ENCODE measurements around the gene ZFP1. TPM values are rescaled to one million over a fixed set of nuclear protein-coding genes. Genes with fewer than 3 reads are reported as not detected.

Gene ZFP1
- total and polyA plus RNA-seq, 2 of the 4 experiments (the other 2 are of a cell fraction): 3.8 to 16.0 TPM

GRCh38 chr16:75216576-75216975 lies 68.3 kb downstream of the ZFP1 start:
- H3K14ac ChIP-seq (replicated peaks; ENCODE audit: low read depth, low read length): no peak overlapping the region
- H4K91ac ChIP-seq (ENCODE audit: insufficient read depth, low read depth, low read length): no peak overlapping the region
- POLR2A ChIA-PET (ENCODE audit: unreplicated experiment): interaction anchor here (0.5 kb wide), 1 partner anchor 87 kb away, joined by 5 read pairs; no protein-coding TSS in a partner anchor
- H2AK5ac ChIP-seq (ENCODE audit: low read depth, low read length): no peak overlapping the region
- no peak overlapping the region for H4K5ac ChIP-seq (ENCODE audit: low read depth, low read length)
- H2BK20ac ChIP-seq (ENCODE audit: low read depth, low read length): no peak overlapping the region
- no peak overlapping the region for H3K4ac ChIP-seq (ENCODE audit: low read depth, low read length)
- H3K4me2 ChIP-seq (ENCODE audit: low read depth, low read length): no peak overlapping the region
- no peaks in the 10 kb centered on the region for H3K4me1 ChIP-seq (ENCODE audit: control insufficient read depth, insufficient read depth, low read length)
- in situ Hi-C loops (cut with MboI; ENCODE audit: low sequenced_read_pairs) (loop anchor here (25.0 kb wide), 2 partner anchors 371 to 546 kb away; no protein-coding TSS in a partner anchor), intact Hi-C loops (cut with micrococcal nuclease) (no loop called here), dilution Hi-C loops (cut with HindIII; ENCODE audit: low sequenced_read_pairs, unreplicated experiment) (no loop called here)
- ATAC-seq (ENCODE audit: low read depth) (no peak), DNase-seq (no peak)
- no peak overlapping the region for H2BK120ac ChIP-seq (ENCODE audit: low read depth, low read length)
- H3K4me3 ChIP-seq (ENCODE audit: insufficient read depth, low read depth, low read length): no peak overlapping the region
- H3K9me3 ChIP-seq (ENCODE audit: control insufficient read depth, insufficient read depth, low read length): no peaks in the 10 kb centered on the region
- H3K9me1 ChIP-seq (ENCODE audit: insufficient read depth, low read length): no peaks in the 10 kb centered on the region
- H3K18ac ChIP-seq (ENCODE audit: low read depth, low read length): no peak overlapping the region
- H2AK9ac ChIP-seq (replicated peaks; ENCODE audit: low read depth, low read length, poor library complexity): no peak overlapping the region
- H3K56ac ChIP-seq (ENCODE audit: extremely low read depth, insufficient read depth, low read length): no peak overlapping the region
- no peaks in the 10 kb centered on the region for H3K36me3 ChIP-seq (ENCODE audit: control insufficient read depth, insufficient read depth, low read length)
- 0 out of 2 replicates have a peak, but pooled peaks cover 4% of the 10 kb centered on the region for H3K27me3 ChIP-seq (ENCODE audit: control insufficient read depth, insufficient read depth, low read length)
- H3K79me1 ChIP-seq (ENCODE audit: low read depth in 1 of 2, low read length in 2 of 2): no peaks in the 10 kb centered on the region
- H2AFZ ChIP-seq (replicated peaks; ENCODE audit: low read length, poor library complexity): no peak overlapping the region
- H4K8ac ChIP-seq (ENCODE audit: low read depth in 2 of 2, low read length in 2 of 2): no peak overlapping the region
- no TSS peak for BruUV-seq (replicated peaks)
- no peaks in the 10 kb centered on the region for H4K20me1 ChIP-seq (ENCODE audit: insufficient read depth, low read length)
- CTCF ChIA-PET: no interaction called here
- H2BK5ac ChIP-seq (ENCODE audit: low read depth, low read length, poor library complexity, severe bottlenecking): no peak overlapping the region
- H2BK15ac ChIP-seq (ENCODE audit: low read depth, low read length): no peak overlapping the region
- WGBS, 2 experiments (ENCODE audit: extremely low coverage in 2 of 2, insufficient read length in 1 of 2): 83% methylated on average over 1 of the region's 7 CpGs; no CpG with 5 or more reads in 1 of the 2 experiments
- TF ChIP-seq RAD21 (IDR thresholded peaks at IDR 0.05; ENCODE audit: low read length): no peak
- no peak for TF ChIP-seq MXI1 (IDR thresholded peaks at IDR 0.05; ENCODE audit: borderline replicate concordance, low read depth, low read length)
- TF ChIP-seq CEBPB (IDR thresholded peaks at IDR 0.05; ENCODE audit: low read depth, low read length): no peak
- TF ChIP-seq CHD1 (IDR thresholded peaks at IDR 0.05; ENCODE audit: low read depth, low read length): no peak
- no peak for TF ChIP-seq NFE2L2 (IDR thresholded peaks at IDR 0.05; ENCODE audit: low read depth, low read length)
- no peak for TF ChIP-seq POLR2A (IDR thresholded peaks at IDR 0.05; ENCODE audit: low read depth, low read length)
- TF ChIP-seq ELK1 (IDR thresholded peaks at IDR 0.05; ENCODE audit: borderline replicate concordance, low read depth, low read length): no peak
- no peak for TF ChIP-seq BHLHE40 (IDR thresholded peaks at IDR 0.05; ENCODE audit: low read depth, low read length)
- TF ChIP-seq CTCF (conservative IDR thresholded peaks at IDR 0.05; ENCODE audit: low read depth, low read length): no peak
- no peak for TF ChIP-seq MAZ (IDR thresholded peaks at IDR 0.05; ENCODE audit: borderline replicate concordance, low read depth, low read length)
- H3K27ac ChIP-seq (ENCODE audit: insufficient read depth, low read length): no peak overlapping the region
- no peak overlapping the region for H3K9ac ChIP-seq (ENCODE audit: low read depth, low read length)
- H3K23ac ChIP-seq (ENCODE audit: low read depth, low read length): no peak overlapping the region

Data from IMR-90 (cell line).